ENCODE results near the gene CD6.

The CD6 gene

GRCh38 chr11:61023086-61023965, 51.8 kb downstream of the CD6 start:
- DNase-seq (ENCODE audit: extremely low read depth, low read depth) = no peak
- H3K4me3 ChIP-seq (replicated peaks; ENCODE audit: low read depth, low read length) = no peak overlapping the region
- TF ChIP-seq CTCF (IDR thresholded peaks at IDR 0.05; ENCODE audit: low read depth, low read length, missing control alignments) = no peak

- no peak for DNase-seq (ENCODE audit: extremely low read depth, low read depth)
- no peak overlapping the region for H3K4me3 ChIP-seq (replicated peaks; ENCODE audit: low read depth, low read length)
- TF ChIP-seq CTCF (IDR thresholded peaks at IDR 0.05; ENCODE audit: low read depth, low read length, missing control alignments) = no peak
Measured at GRCh38 chr11:61023966-61024295, 52.5 kb downstream of the CD6 start.

- no peak overlapping the region for H3K4me3 ChIP-seq (replicated peaks; ENCODE audit: low read depth, low read length)
- no peak for TF ChIP-seq CTCF (IDR thresholded peaks at IDR 0.05; ENCODE audit: low read depth, low read length, missing control alignments)
- DNase-seq (ENCODE audit: extremely low read depth, low read depth) = no peak
Measured at GRCh38 chr11:61024938-61025820, 53.7 kb downstream of the CD6 start.

GRCh38 chr11:61025821-61026120, 54.3 kb downstream of the CD6 start:
- H3K4me3 ChIP-seq (replicated peaks; ENCODE audit: low read depth, low read length) = no peak overlapping the region
- DNase-seq (ENCODE audit: extremely low read depth, low read depth) = no peak
- no peak for TF ChIP-seq CTCF (IDR thresholded peaks at IDR 0.05; ENCODE audit: low read depth, low read length, missing control alignments)

GRCh38 chr11:61026121-61027031, 54.9 kb downstream of the CD6 start:
- H3K4me3 ChIP-seq (replicated peaks; ENCODE audit: low read depth, low read length) = no peak overlapping the region
- no peak for TF ChIP-seq CTCF (IDR thresholded peaks at IDR 0.05; ENCODE audit: low read depth, low read length, missing control alignments)
- no peak for DNase-seq (ENCODE audit: extremely low read depth, low read depth)

GRCh38 chr11:61027141-61027840, 55.8 kb downstream of the CD6 start:
- DNase-seq (ENCODE audit: extremely low read depth, low read depth) = no peak
- TF ChIP-seq CTCF (IDR thresholded peaks at IDR 0.05; ENCODE audit: low read depth, low read length, missing control alignments) = no peak
- no peak overlapping the region for H3K4me3 ChIP-seq (replicated peaks; ENCODE audit: low read depth, low read length)
